OCI-LY3 (cell line): ENCODE data around the gene DOCK1.

ENCODE experiments used
- H2AFZ ChIP-seq: fragments of 200-600, 300-600 bp; shearing (Covaris generic); 2 replicates; pipeline ENCODE4 v1.6.0; 2014; ENCODE audit warnings: antibody characterized with exemption, low read depth, low read length
- H3K27ac ChIP-seq: fragments of 200-600, 300-600 bp; sonication (generic); 2 replicates; pipeline ENCODE4 v1.5.1; 2014; ENCODE audit warnings: mild to moderate bottlenecking, low read length, moderate library complexity, mixed read lengths
- H3K27me3 ChIP-seq: fragments of 200-600, 300-600 bp; sonication (generic); 2 replicates; pipeline ENCODE4 v1.6.1; 2014; ENCODE audit warnings: low read depth, low read length, mixed read lengths
- H3K36me3 ChIP-seq: fragments of 200-600, 300-600 bp; sonication (generic); replicated peaks from 2 replicates; pipeline ENCODE3; 2014; ENCODE audit warnings: low read depth, low read length, mixed read lengths
- H3K4me1 ChIP-seq: fragments of 300-600, 200-600 bp; sonication (generic); 2 replicates; pipeline ENCODE4 v1.6.1; 2014; ENCODE audit warnings: low read length, mixed read lengths
- H3K4me2 ChIP-seq: fragments of 200-600, 300-600 bp; sonication (generic); 2 replicates; pipeline ENCODE4 v1.6.1; 2014; ENCODE audit warnings: low read length, mixed read lengths
- H3K4me3 ChIP-seq: fragments of 300-600, 200-600 bp; sonication (generic); 2 replicates; pipeline ENCODE4 v1.5.1; 2014; ENCODE audit warnings: antibody characterized with exemption, mild to moderate bottlenecking, low read length, moderate library complexity
- H3K79me2 ChIP-seq: fragments of 300-600, 200-600 bp; shearing (Covaris generic); 2 replicates; pipeline ENCODE4 v1.6.1; 2014; ENCODE audit warnings: mild to moderate bottlenecking, low read length, mixed read lengths
- H3K9ac ChIP-seq: fragments of 300-600, 200-600 bp; shearing (Covaris generic); 2 replicates; pipeline ENCODE4 v1.6.0; 2014; ENCODE audit warnings: mild to moderate bottlenecking, low read length, moderate library complexity
- H3K9me3 ChIP-seq: fragments of 200-600, 300-600 bp; shearing (Covaris generic); 2 replicates; pipeline ENCODE4 v1.6.1; 2014; ENCODE audit warnings: low read length, mixed read lengths; ENCODE audit not compliant: insufficient read depth
- H4K20me1 ChIP-seq: fragments of 200-600, 300-600 bp; sonication (generic); 2 replicates; pipeline ENCODE4 v1.6.1; 2016; ENCODE audit warnings: low read length, mixed read lengths; ENCODE audit not compliant: insufficient read depth
- EZH2phosphoT487 ChIP-seq: fragments of 200-600 bp; shearing (Covaris generic); IDR thresholded peaks from 2 replicates; pipeline ENCODE4 v1.6.1; 2018; ENCODE audit warnings: antibody characterized with exemption, mixed run types, low read depth
- TF ChIP-seq, protein P1 (sequence below): fragments of 200-600, 300-600 bp; sonication (generic); IDR thresholded peaks from 2 replicates; pipeline ENCODE4 v1.5.1; 2014; ENCODE audit warnings: antibody characterized with exemption, low read length, low read depth

Gene DOCK1

DNA sequence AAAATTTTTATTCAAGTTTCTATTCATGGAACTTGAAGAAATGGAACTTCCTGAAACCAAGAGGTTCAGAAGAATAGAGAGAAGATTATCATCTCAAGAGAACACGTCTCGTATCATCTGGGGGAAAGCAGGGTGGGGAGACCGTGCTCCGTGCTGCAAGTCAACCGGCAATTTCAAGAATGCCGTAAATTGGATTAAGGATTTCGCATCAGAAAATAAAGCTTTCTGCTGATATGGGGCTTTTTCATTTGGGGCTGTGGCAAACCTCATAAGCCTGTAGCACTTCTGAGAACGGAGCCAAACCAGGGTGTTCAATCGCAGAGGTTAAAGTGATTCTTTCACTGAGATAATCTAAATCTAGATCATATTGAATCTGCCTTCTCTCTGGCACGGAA is 493.7 kb downstream of the DOCK1 start:
- Histone ChIP-seq H3K9me3 (no peaks in the 10 kb centered on the region), H3K27ac (no peak overlapping the region), H3K36me3 (no peaks in the 10 kb centered on the region), H3K4me1 (no peaks in the 10 kb centered on the region), H3K79me2 (no peaks in the 10 kb centered on the region), H4K20me1 (no peaks in the 10 kb centered on the region), H3K4me2 (no peak overlapping the region), H3K4me3 (no peak overlapping the region), H3K9ac (no peak overlapping the region), H2AFZ (no peak overlapping the region), H3K27me3 (no peaks in the 10 kb centered on the region)
- TF ChIP-seq, protein P1, sequence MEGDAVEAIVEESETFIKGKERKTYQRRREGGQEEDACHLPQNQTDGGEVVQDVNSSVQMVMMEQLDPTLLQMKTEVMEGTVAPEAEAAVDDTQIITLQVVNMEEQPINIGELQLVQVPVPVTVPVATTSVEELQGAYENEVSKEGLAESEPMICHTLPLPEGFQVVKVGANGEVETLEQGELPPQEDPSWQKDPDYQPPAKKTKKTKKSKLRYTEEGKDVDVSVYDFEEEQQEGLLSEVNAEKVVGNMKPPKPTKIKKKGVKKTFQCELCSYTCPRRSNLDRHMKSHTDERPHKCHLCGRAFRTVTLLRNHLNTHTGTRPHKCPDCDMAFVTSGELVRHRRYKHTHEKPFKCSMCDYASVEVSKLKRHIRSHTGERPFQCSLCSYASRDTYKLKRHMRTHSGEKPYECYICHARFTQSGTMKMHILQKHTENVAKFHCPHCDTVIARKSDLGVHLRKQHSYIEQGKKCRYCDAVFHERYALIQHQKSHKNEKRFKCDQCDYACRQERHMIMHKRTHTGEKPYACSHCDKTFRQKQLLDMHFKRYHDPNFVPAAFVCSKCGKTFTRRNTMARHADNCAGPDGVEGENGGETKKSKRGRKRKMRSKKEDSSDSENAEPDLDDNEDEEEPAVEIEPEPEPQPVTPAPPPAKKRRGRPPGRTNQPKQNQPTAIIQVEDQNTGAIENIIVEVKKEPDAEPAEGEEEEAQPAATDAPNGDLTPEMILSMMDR: no peak
- no peak for TF ChIP-seq EZH2phosphoT487

DNA sequence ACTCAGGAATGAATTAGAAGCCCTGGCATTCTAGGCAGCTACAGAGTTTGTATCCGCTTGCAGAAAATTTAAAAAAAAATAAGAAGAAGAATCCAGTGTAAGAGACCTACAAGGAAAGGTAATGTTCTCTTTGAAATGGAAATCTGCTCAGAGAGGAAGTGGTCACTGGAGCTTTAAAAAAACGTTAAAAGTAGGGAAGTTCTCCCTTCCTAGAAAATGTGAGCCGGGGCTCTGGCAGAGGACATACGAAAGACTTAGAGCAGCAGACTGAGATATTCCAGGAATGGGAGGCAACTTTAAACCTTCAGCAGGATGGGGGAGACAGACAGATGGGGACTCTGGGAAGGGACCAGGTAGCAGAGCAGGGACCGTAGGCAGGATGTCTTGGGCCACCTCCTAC is 494.4 kb downstream of the DOCK1 start:
- Histone ChIP-seq H3K4me1 (no peaks in the 10 kb centered on the region), H3K27me3 (no peaks in the 10 kb centered on the region), H3K79me2 (no peaks in the 10 kb centered on the region), H3K36me3 (no peaks in the 10 kb centered on the region), H4K20me1 (no peaks in the 10 kb centered on the region), H2AFZ (no peak overlapping the region), H3K4me3 (no peak overlapping the region), H3K9me3 (no peaks in the 10 kb centered on the region), H3K9ac (no peak overlapping the region), H3K4me2 (no peak overlapping the region), H3K27ac (no peak overlapping the region)
- TF ChIP-seq EZH2phosphoT487: no peak
- TF ChIP-seq, protein P1: no peak

DNA sequence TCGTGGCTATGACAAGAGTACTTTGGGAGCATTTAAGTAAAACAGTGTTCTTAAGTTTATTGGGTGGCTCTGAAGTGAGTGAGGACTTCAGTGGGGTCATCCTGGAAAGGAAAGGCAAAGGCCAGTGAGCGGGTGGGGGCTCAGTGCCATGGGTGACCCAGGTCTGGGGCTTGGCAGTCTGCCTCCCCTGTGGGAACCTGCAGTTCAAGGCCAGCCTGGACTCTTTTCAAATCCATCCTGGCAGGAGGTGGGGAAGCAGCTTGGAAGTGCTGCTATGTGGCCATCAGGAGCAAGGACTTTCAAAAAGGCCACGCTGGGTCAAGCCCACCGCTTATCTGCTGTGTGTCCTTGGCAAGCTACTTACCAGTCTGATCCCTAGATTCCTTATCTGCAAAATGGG is 495.0 kb downstream of the DOCK1 start:
- Histone ChIP-seq H3K4me1 (no peaks in the 10 kb centered on the region), H3K4me2 (no peak overlapping the region), H3K79me2 (no peaks in the 10 kb centered on the region), H3K27me3 (no peaks in the 10 kb centered on the region), H4K20me1 (no peaks in the 10 kb centered on the region), H3K36me3 (no peaks in the 10 kb centered on the region), H3K4me3 (no peak overlapping the region), H3K27ac (no peak overlapping the region), H2AFZ (no peak overlapping the region), H3K9me3 (no peaks in the 10 kb centered on the region), H3K9ac (no peak overlapping the region)
- TF ChIP-seq, protein P1: no peak
- TF ChIP-seq EZH2phosphoT487: no peak

DNA sequence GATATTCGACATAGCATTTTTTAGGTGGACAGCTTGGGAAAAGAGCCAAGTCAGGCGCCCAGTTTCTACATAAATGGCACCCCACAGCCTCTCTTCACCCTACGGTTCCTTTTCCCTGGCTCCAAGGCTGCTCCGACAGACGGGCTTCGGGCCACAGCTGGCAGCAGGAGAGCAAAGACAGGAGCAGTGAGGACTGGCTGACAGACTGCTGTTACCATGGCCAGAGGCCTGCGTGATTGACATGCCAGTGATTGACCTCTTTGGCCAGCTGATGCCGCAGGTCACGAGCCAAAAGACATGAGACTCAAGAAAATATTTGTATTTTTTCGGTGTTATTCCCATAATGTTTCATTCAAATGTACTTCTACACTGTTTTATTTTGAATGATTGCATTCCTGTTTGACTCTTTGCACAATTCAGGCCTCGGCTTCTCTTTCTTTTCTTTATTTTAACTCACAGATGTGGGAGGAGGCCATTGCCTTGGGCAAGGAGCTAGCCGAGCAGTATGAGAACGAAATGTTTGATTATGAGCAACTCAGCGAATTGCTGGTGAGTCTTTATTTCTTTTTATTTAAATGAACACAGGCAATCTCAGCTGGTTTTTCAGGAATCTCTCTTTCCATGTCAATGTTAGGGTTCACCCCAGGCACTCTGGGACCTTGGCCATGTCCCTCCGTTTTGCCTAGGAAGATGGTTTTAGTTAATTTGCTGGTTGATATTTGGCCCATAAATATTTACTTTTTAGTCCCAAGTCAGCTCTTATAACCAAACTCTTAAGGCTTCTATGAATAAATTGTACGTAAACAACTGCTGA is 497.6 kb downstream of the DOCK1 start:
- Histone ChIP-seq H3K9ac (no peak overlapping the region), H3K27me3 (no peaks in the 10 kb centered on the region), H3K4me2 (no peak overlapping the region), H4K20me1 (no peaks in the 10 kb centered on the region), H3K79me2 (no peaks in the 10 kb centered on the region), H3K9me3 (no peaks in the 10 kb centered on the region), H2AFZ (no peak overlapping the region), H3K4me1 (no peaks in the 10 kb centered on the region), H3K4me3 (no peak overlapping the region), H3K27ac (no peak overlapping the region), H3K36me3 (no peaks in the 10 kb centered on the region)
- TF ChIP-seq, protein P1: no peak
- no peak for TF ChIP-seq EZH2phosphoT487
